Caco-2 (cell line): ENCODE results near the gene KCND3. TPM values are rescaled to one million over a fixed set of nuclear protein-coding genes. Genes with fewer than 3 reads are reported as not detected.

Experiments used
- BruUV-seq: library from RNA; stranded (reverse); fragments of 400-500 nt; replicated peaks from 2 replicates; lab custom pipeline; 2021; lab: Mats Ljungman, UMichigan
- CTCF ChIA-PET: fragments of 300-600 bp; sonication (Branson Sonifier 250); formaldehyde crosslinking; loops from one replicate; lab custom pipeline; 2022; ENCODE audit warnings: antibody characterized with exemption; lab: Charles Lee
- POLR2A ChIA-PET: fragments of 300-600 bp; sonication (Branson Sonifier 250); formaldehyde crosslinking; loops from one replicate; lab custom pipeline; 2022; ENCODE audit warnings: antibody characterized with exemption; lab: Charles Lee
- DNase-seq, 2 experiments: peaks; one replicate each; pipeline versions ENCODE4 v3.0.0 to v3.0.0-alpha.2; 2020 to 2022
- H3K27me3 ChIP-seq: replicated peaks from 2 replicates; pipeline ENCODE4 v1.6.0; 2011; ENCODE audit warnings: low read length; ENCODE audit not compliant: control insufficient read depth, insufficient read depth
- H3K36me3 ChIP-seq: 2 replicates; pipeline ENCODE4 v1.5.1; 2011; ENCODE audit warnings: low read length; ENCODE audit not compliant: control insufficient read depth, insufficient read depth
- H3K4me1 ChIP-seq: fragments of 250-450 bp; sonication (Bioruptor Pico); 2 replicates; pipeline ENCODE4 v1.5.1; 2020; ENCODE audit warnings: mild to moderate bottlenecking
- H3K4me3 ChIP-seq: 2 replicates; pipeline ENCODE4 v1.5.1; 2011; ENCODE audit warnings: low read depth, mild to moderate bottlenecking, control low read depth, low read length
- H3K9me3 ChIP-seq: fragments of 250-450 bp; sonication (Bioruptor Pico); 2 replicates; pipeline ENCODE4 v1.5.1; 2020; ENCODE audit warnings: mild to moderate bottlenecking, moderate library complexity
- H3K27ac Mint-ChIP-seq: one replicate; pipeline ENCODE4 v1.8.0; 2022; ENCODE audit warnings: mixed read lengths; ENCODE audit not compliant: unreplicated experiment
- H3K27me3 Mint-ChIP-seq: one replicate; pipeline ENCODE4 v1.8.0; 2022; ENCODE audit warnings: mixed read lengths; ENCODE audit not compliant: insufficient read depth, unreplicated experiment
- H3K36me3 Mint-ChIP-seq: one replicate; pipeline ENCODE4 v1.8.0; 2022; ENCODE audit warnings: mild to moderate bottlenecking, mixed read lengths; ENCODE audit not compliant: insufficient read depth, unreplicated experiment
- H3K4me1 Mint-ChIP-seq: one replicate; pipeline ENCODE4 v1.8.0; 2022; ENCODE audit warnings: low read depth, mixed read lengths; ENCODE audit not compliant: unreplicated experiment
- H3K4me3 Mint-ChIP-seq: one replicate; pipeline ENCODE4 v1.8.0; 2022; ENCODE audit warnings: mild to moderate bottlenecking, moderate library complexity, mixed read lengths; ENCODE audit not compliant: unreplicated experiment
- H3K9me3 Mint-ChIP-seq: one replicate; pipeline ENCODE4 v1.8.0; 2022; ENCODE audit warnings: mixed read lengths; ENCODE audit not compliant: unreplicated experiment
- CTCF ChIP-seq, 2 experiments: fragments of 200-600 bp in 1 of 2; IDR thresholded peaks; 1 replicate in 1 of 2; 2 replicates in 1 of 2; pipeline versions ENCODE4 v1.5.1 to v1.8.0; 2011 to 2022; ENCODE audit warnings: antibody characterized with exemption in 1 of 2, control low read depth in 1 of 2, inconsistent platforms in 1 of 2, low read depth in 1 of 2, low read length in 1 of 2, mild to moderate bottlenecking in 1 of 2, moderate library complexity in 1 of 2; ENCODE audit not compliant: insufficient read depth in 1 of 2, severe bottlenecking in 1 of 2, unreplicated experiment in 1 of 2
- intact Hi-C: fragments of 100-400 bp; cut with micrococcal nuclease; formaldehyde crosslinking; loops from one replicate; pipeline ENCODE4 v1.10.0; 2022; ENCODE audit not compliant: unreplicated experiment
- total RNA-seq: library from RNA; stranded (reverse); gene quantifications from 2 replicates; pipeline ENCODE4 v1.2.3, GENCODE V29; 2022

KCND3 gene
- total RNA-seq, 1 experiment from 2014 or later: 5.1 TPM

DNA sequence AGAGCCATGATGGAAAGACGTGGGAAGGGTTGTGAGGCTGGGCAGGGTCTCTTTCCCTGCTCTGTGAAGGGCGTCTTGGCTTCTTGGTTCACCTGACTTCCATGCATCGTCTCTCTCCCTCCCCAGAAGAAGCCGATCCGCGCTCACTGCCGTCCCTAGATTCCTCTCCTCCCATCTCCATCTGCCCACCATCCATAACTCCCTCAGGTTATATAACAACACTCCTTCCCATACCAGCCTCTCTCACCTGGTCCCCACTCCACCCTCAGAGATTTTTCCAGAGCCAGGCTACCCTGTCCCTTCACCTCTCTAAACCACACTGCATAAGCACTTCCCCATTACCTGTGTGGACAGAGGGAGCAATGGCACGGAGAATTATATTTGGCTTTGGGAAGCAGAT, 6.0 kb downstream of the KCND3 start:
- H3K36me3 Mint-ChIP-seq: no peaks in the 10 kb centered on the region
- Histone ChIP-seq H3K9me3 (no peaks in the 10 kb centered on the region), H3K4me1 (peaks cover 7% of the 10 kb centered on the region; the same call in 1 of the 2 replicates), H3K36me3 (no peaks in the 10 kb centered on the region), H3K27me3 (no peaks in the 10 kb centered on the region), H3K4me3 (no peak overlapping the region)
- peak overlapping the region; percentile 76 for H3K27ac Mint-ChIP-seq
- ChIA-PET POLR2A (no interaction called here), CTCF (no interaction called here)
- H3K4me3 Mint-ChIP-seq: no peak overlapping the region
- DNase-seq: no peak
- peaks cover 9% of the 10 kb centered on the region for H3K4me1 Mint-ChIP-seq
- TF ChIP-seq CTCF (IDR thresholded peaks at IDR 0.05; ENCODE audit: insufficient read depth in 1 of 2, low read depth in 1 of 2, low read length in 1 of 2, severe bottlenecking in 1 of 2, unreplicated experiment in 1 of 2): no peak
- H3K9me3 Mint-ChIP-seq: no peaks in the 10 kb centered on the region
- BruUV-seq: no TSS peak
- intact Hi-C loops: no loop called here
- no peaks in the 10 kb centered on the region for H3K27me3 Mint-ChIP-seq

- H3K36me3 Mint-ChIP-seq: no peaks in the 10 kb centered on the region
- POLR2A ChIA-PET: no interaction called here
- no peaks in the 10 kb centered on the region for H3K27me3 Mint-ChIP-seq
Measured at GRCh38 chr1:111982428-111982827, 7.0 kb downstream of the KCND3 start.

GRCh38 chr1:111981871-111982270, 7.6 kb downstream of the KCND3 start:
- H3K4me1 ChIP-seq: peaks cover 20% of the 10 kb centered on the region
- no peak for DNase-seq
- H3K4me3 Mint-ChIP-seq: no peak overlapping the region
- intact Hi-C loops: no loop called here
- no TSS peak for BruUV-seq
- no peaks in the 10 kb centered on the region for H3K36me3 ChIP-seq
- ChIA-PET CTCF (no interaction called here), POLR2A (no interaction called here)
- no peak overlapping the region for H3K4me3 ChIP-seq
- H3K9me3 ChIP-seq: no peaks in the 10 kb centered on the region
- no peaks in the 10 kb centered on the region for H3K27me3 ChIP-seq
- no peak for TF ChIP-seq CTCF (IDR thresholded peaks at IDR 0.05; ENCODE audit: insufficient read depth in 1 of 2, low read depth in 1 of 2, low read length in 1 of 2, severe bottlenecking in 1 of 2, unreplicated experiment in 1 of 2)
- H3K27me3 Mint-ChIP-seq: no peaks in the 10 kb centered on the region
- peaks cover 9% of the 10 kb centered on the region for H3K4me1 Mint-ChIP-seq
- no peak overlapping the region for H3K27ac Mint-ChIP-seq
- no peaks in the 10 kb centered on the region for H3K9me3 Mint-ChIP-seq
- H3K36me3 Mint-ChIP-seq: no peaks in the 10 kb centered on the region

More at GRCh38 chr1:111982428-111982827, 7.0 kb downstream of the KCND3 start:
- TF ChIP-seq CTCF (IDR thresholded peaks at IDR 0.05; ENCODE audit: insufficient read depth in 1 of 2, low read depth in 1 of 2, low read length in 1 of 2, severe bottlenecking in 1 of 2, unreplicated experiment in 1 of 2): no peak
- DNase-seq: no peak
- no peak overlapping the region for H3K4me3 Mint-ChIP-seq
- H3K9me3 Mint-ChIP-seq: no peaks in the 10 kb centered on the region
- Histone ChIP-seq H3K4me1 (peaks cover 15% of the 10 kb centered on the region), H3K9me3 (no peaks in the 10 kb centered on the region), H3K4me3 (no peak overlapping the region), H3K27me3 (no peaks in the 10 kb centered on the region), H3K36me3 (no peaks in the 10 kb centered on the region)
- BruUV-seq: no TSS peak
- H3K27ac Mint-ChIP-seq: no peak overlapping the region
- CTCF ChIA-PET: no interaction called here
- intact Hi-C loops: no loop called here
- peaks cover 9% of the 10 kb centered on the region for H3K4me1 Mint-ChIP-seq
